ENCODE results near the gene MARCKSL1. TPM values are rescaled to one million over a fixed set of nuclear protein-coding genes. Genes with fewer than 3 reads are reported as not detected.

The MARCKSL1 gene
- total RNA-seq, 1 donor from 2014 or later, result 730 TPM

GRCh38 chr1:32350785-32351398, 14.9 kb upstream of the MARCKSL1 start:
- peaks cover 66% of the 10 kb centered on the region for H3K4me1 Mint-ChIP-seq (ENCODE audit: unreplicated experiment)
- DNase-seq (ENCODE audit: low spot score), result peak; percentile 83
- peak; percentile 90 for TF ChIP-seq CTCF (IDR thresholded peaks at IDR 0.05; ENCODE audit: unreplicated experiment)

GRCh38 chr1:32349211-32349708, 13.2 kb upstream of the MARCKSL1 start:
- Mint-ChIP-seq H3K27me3 (ENCODE audit: unreplicated experiment) (peaks cover 13% of the 10 kb centered on the region), H3K36me3 (ENCODE audit: low read depth, unreplicated experiment) (peaks cover 5% of the 10 kb centered on the region), H3K4me3 (ENCODE audit: unreplicated experiment) (no peak overlapping the region), H3K4me1 (ENCODE audit: unreplicated experiment) (peaks cover 53% of the 10 kb centered on the region), H3K27ac (ENCODE audit: unreplicated experiment) (peak overlapping the region; percentile 89), H3K9me3 (ENCODE audit: unreplicated experiment) (no peaks in the 10 kb centered on the region)
- TF ChIP-seq CTCF (IDR thresholded peaks at IDR 0.05; ENCODE audit: unreplicated experiment), result no peak
- peak; percentile 51 for DNase-seq (ENCODE audit: low spot score)

More at GRCh38 chr1:32350785-32351398, 14.9 kb upstream of the MARCKSL1 start:
- Mint-ChIP-seq H3K9me3 (ENCODE audit: unreplicated experiment) (no peaks in the 10 kb centered on the region), H3K27ac (ENCODE audit: unreplicated experiment) (peak overlapping the region; percentile 75), H3K27me3 (ENCODE audit: unreplicated experiment) (peaks cover 13% of the 10 kb centered on the region), H3K4me3 (ENCODE audit: unreplicated experiment) (peak overlapping the region; percentile 81), H3K36me3 (ENCODE audit: low read depth, unreplicated experiment) (peaks cover 5% of the 10 kb centered on the region)

GRCh38 chr1:32346532-32347157, 10.6 kb upstream of the MARCKSL1 start:
- H3K9me3 Mint-ChIP-seq (ENCODE audit: unreplicated experiment), result no peaks in the 10 kb centered on the region
- DNase-seq (ENCODE audit: low spot score), result no peak
- peaks cover 5% of the 10 kb centered on the region for H3K36me3 Mint-ChIP-seq (ENCODE audit: low read depth, unreplicated experiment)
- peaks cover 16% of the 10 kb centered on the region for H3K27me3 Mint-ChIP-seq (ENCODE audit: unreplicated experiment)
- H3K4me3 Mint-ChIP-seq (ENCODE audit: unreplicated experiment), result peak overlapping the region; percentile 27
- no peak for TF ChIP-seq CTCF (IDR thresholded peaks at IDR 0.05; ENCODE audit: unreplicated experiment)
- no peak overlapping the region for H3K27ac Mint-ChIP-seq (ENCODE audit: unreplicated experiment)
- peaks cover 39% of the 10 kb centered on the region for H3K4me1 Mint-ChIP-seq (ENCODE audit: unreplicated experiment)

- DNase-seq (ENCODE audit: low spot score), result no peak
- Mint-ChIP-seq H3K9me3 (ENCODE audit: unreplicated experiment) (no peaks in the 10 kb centered on the region), H3K27me3 (ENCODE audit: unreplicated experiment) (peaks cover 14% of the 10 kb centered on the region), H3K27ac (ENCODE audit: unreplicated experiment) (no peak overlapping the region), H3K36me3 (ENCODE audit: low read depth, unreplicated experiment) (peaks cover under 1% of the 10 kb centered on the region), H3K4me3 (ENCODE audit: unreplicated experiment) (no peak overlapping the region), H3K4me1 (ENCODE audit: unreplicated experiment) (peaks cover 35% of the 10 kb centered on the region)
- no peak for TF ChIP-seq CTCF (IDR thresholded peaks at IDR 0.05; ENCODE audit: unreplicated experiment)
Measured at GRCh38 chr1:32345289-32345827, 9.3 kb upstream of the MARCKSL1 start.

- peaks cover 29% of the 10 kb centered on the region for H3K4me1 Mint-ChIP-seq (ENCODE audit: unreplicated experiment)
- H3K27ac Mint-ChIP-seq (ENCODE audit: unreplicated experiment), result no peak overlapping the region
- peaks cover 11% of the 10 kb centered on the region for H3K36me3 Mint-ChIP-seq (ENCODE audit: low read depth, unreplicated experiment)
- no peaks in the 10 kb centered on the region for H3K9me3 Mint-ChIP-seq (ENCODE audit: unreplicated experiment)
- no peak for DNase-seq (ENCODE audit: low spot score)
- TF ChIP-seq CTCF (IDR thresholded peaks at IDR 0.05; ENCODE audit: unreplicated experiment), result no peak
- H3K27me3 Mint-ChIP-seq (ENCODE audit: unreplicated experiment), result peaks cover 27% of the 10 kb centered on the region
- H3K4me3 Mint-ChIP-seq (ENCODE audit: unreplicated experiment), result no peak overlapping the region
Measured at GRCh38 chr1:32342704-32343103, 6.7 kb upstream of the MARCKSL1 start.
